ENCODE data around the gene GPRIN2. TPM values are rescaled to one million over a fixed set of nuclear protein-coding genes. Genes with fewer than 3 reads are reported as not detected.
"Not testable (repeated sequence)": the region's sequence is repeated elsewhere in the genome, so short reads cannot be mapped to it uniquely, and the experiment has no call there.

GPRIN2 gene
- total RNA-seq, 3 donors from 2014 or later (not counting 1 experiment from before 2014, with no cell fraction given): not detected

- H3K4me3 ChIP-seq (ENCODE audit: low read length); H3K36me3 ChIP-seq (ENCODE audit: control insufficient read depth, insufficient read depth, low read length); H3K9me3 Mint-ChIP-seq; H3K27ac Mint-ChIP-seq; H3K4me1 ChIP-seq (ENCODE audit: control insufficient read depth, insufficient read depth, low read length); H3K36me3 Mint-ChIP-seq; H3K27me3 Mint-ChIP-seq (ENCODE audit: low read depth in 2 of 2); H3K9me3 ChIP-seq (ENCODE audit: control insufficient read depth, insufficient read depth, low read length); H3K4me3 Mint-ChIP-seq; H3K27ac ChIP-seq (ENCODE audit: low read length); intact Hi-C loops (cut with micrococcal nuclease); H3K27me3 ChIP-seq (ENCODE audit: control insufficient read depth, insufficient read depth, low read length); H3K4me1 Mint-ChIP-seq: not testable (repeated sequence)
- peak in 2 of 3 donors; percentile 58 to 86 for ATAC-seq
- peak in 1 of 2 donors; percentile 70 for DNase-seq
- 4% methylated on average over 3 of the region's 6 CpGs for WGBS (ENCODE audit: insufficient coverage)
Observed at GRCh38 chr10:46565591-46566332, 9.3 kb upstream of the GPRIN2 start.

DNA sequence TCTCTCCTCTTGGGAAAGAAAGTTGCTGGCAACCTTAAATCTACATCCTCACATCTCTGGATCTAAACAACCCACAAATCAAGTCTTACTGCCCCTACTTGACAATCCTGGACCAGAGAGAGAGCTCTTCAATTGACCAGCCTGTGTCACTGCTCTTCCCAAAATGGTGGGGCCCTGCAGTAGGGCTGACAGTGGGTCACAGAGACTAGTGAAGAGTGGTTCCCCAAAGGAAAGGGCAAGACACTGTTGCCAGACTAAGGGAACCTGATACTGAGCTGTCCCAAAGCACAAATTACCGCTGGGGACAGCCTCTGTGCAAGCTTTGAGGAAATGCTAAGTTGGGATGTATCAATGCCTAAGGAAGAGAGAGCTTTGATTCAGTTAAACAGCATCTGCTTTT, 4.5 kb upstream of the GPRIN2 start:
- peaks cover 23% of the 10 kb centered on the region for H3K27me3 ChIP-seq (ENCODE audit: control insufficient read depth, insufficient read depth, low read length)
- ATAC-seq: no peak
- DNase-seq: no peak
- peaks cover 5% of the 10 kb centered on the region for H3K4me1 ChIP-seq (ENCODE audit: control insufficient read depth, insufficient read depth, low read length)
- 57% methylated on average over 1 of the region's 1 CpG for WGBS (ENCODE audit: insufficient coverage)
- H3K27ac ChIP-seq (ENCODE audit: low read length): no peak overlapping the region
- no peak overlapping the region for H3K27ac Mint-ChIP-seq
- H3K9me3 Mint-ChIP-seq: no peaks in the 10 kb centered on the region
- TF ChIP-seq CTCF (IDR thresholded peaks at IDR 0.05): no peak
- intact Hi-C loops (cut with micrococcal nuclease): no loop called here
- H3K4me3 ChIP-seq (ENCODE audit: low read length): no peak overlapping the region
- H3K4me3 Mint-ChIP-seq: no peak overlapping the region
- H3K9me3 ChIP-seq (ENCODE audit: control insufficient read depth, insufficient read depth, low read length): no peaks in the 10 kb centered on the region
- H3K27me3 Mint-ChIP-seq (ENCODE audit: low read depth in 2 of 2): peaks cover 0 to 3% of the 10 kb centered on the region in 2 donors
- peaks cover 5 to 14% of the 10 kb centered on the region in 2 donors for H3K4me1 Mint-ChIP-seq
- H3K36me3 ChIP-seq (ENCODE audit: control insufficient read depth, insufficient read depth, low read length): no peaks in the 10 kb centered on the region
- no peaks in the 10 kb centered on the region for H3K36me3 Mint-ChIP-seq

DNA sequence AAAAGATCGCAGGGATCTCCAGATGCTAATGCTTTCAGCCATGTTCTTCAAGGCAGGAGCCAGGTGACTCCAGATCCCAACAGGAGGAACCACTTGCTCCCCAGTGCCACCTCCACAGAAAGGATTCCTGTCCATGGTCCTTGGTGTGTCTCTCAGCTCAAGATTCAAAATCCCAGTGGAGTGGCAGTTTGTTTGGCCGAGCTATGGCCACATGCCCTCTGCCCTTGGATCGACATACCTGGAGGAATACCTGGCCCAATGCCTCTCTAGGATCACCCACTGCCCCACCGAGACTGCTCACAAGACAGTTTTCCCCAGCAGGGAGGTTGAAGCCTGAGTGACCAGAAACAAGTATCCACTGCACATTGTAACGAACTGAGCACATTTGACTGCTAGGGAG, 3.9 kb upstream of the GPRIN2 start:
- TF ChIP-seq CTCF (IDR thresholded peaks at IDR 0.05): no peak
- Histone ChIP-seq H3K4me1 (ENCODE audit: control insufficient read depth, insufficient read depth, low read length) (peaks cover 5% of the 10 kb centered on the region), H3K9me3 (ENCODE audit: control insufficient read depth, insufficient read depth, low read length) (no peaks in the 10 kb centered on the region), H3K36me3 (ENCODE audit: control insufficient read depth, insufficient read depth, low read length) (no peaks in the 10 kb centered on the region), H3K4me3 (ENCODE audit: low read length) (no peak overlapping the region), H3K27ac (ENCODE audit: low read length) (no peak overlapping the region), H3K27me3 (ENCODE audit: control insufficient read depth, insufficient read depth, low read length) (peaks cover 29% of the 10 kb centered on the region)
- intact Hi-C loops (cut with micrococcal nuclease): no loop called here
- H3K4me1 Mint-ChIP-seq: peaks cover 5 to 17% of the 10 kb centered on the region in 2 donors
- ATAC-seq (no peak), DNase-seq (no peak)
- H3K27ac Mint-ChIP-seq: no peak overlapping the region
- no peaks in the 10 kb centered on the region for H3K36me3 Mint-ChIP-seq
- 76% methylated on average over 5 of the region's 5 CpGs for WGBS (ENCODE audit: insufficient coverage)
- no peak overlapping the region for H3K4me3 Mint-ChIP-seq
- H3K27me3 Mint-ChIP-seq (ENCODE audit: low read depth in 2 of 2): peaks cover 0 to 7% of the 10 kb centered on the region in 2 donors
- H3K9me3 Mint-ChIP-seq: no peaks in the 10 kb centered on the region

GRCh38 chr10:46559231-46559671, 2.8 kb upstream of the GPRIN2 start:
- no peaks in the 10 kb centered on the region for H3K36me3 Mint-ChIP-seq
- Histone ChIP-seq H3K9me3 (ENCODE audit: control insufficient read depth, insufficient read depth, low read length) (no peaks in the 10 kb centered on the region), H3K4me1 (ENCODE audit: control insufficient read depth, insufficient read depth, low read length) (peaks cover 5% of the 10 kb centered on the region), H3K27ac (ENCODE audit: low read length) (no peak overlapping the region), H3K4me3 (ENCODE audit: low read length) (no peak overlapping the region), H3K27me3 (ENCODE audit: control insufficient read depth, insufficient read depth, low read length) (peaks cover 30% of the 10 kb centered on the region), H3K36me3 (ENCODE audit: control insufficient read depth, insufficient read depth, low read length) (no peaks in the 10 kb centered on the region)
- DNase-seq (peak in 1 of 2 donors; percentile 9), ATAC-seq (no peak)
- WGBS (ENCODE audit: insufficient coverage): 85% methylated on average over 5 of the region's 5 CpGs
- H3K27me3 Mint-ChIP-seq (ENCODE audit: low read depth in 2 of 2): peaks cover 0 to 7% of the 10 kb centered on the region in 2 donors
- peaks cover 5 to 17% of the 10 kb centered on the region in 2 donors for H3K4me1 Mint-ChIP-seq
- no peaks in the 10 kb centered on the region for H3K9me3 Mint-ChIP-seq
- H3K27ac Mint-ChIP-seq: no peak overlapping the region
- intact Hi-C loops (cut with micrococcal nuclease): no loop called here
- no peak overlapping the region for H3K4me3 Mint-ChIP-seq
- no peak for TF ChIP-seq CTCF (IDR thresholded peaks at IDR 0.05)
